ENCODE measurements around the gene COL13A1. TPM values are rescaled to one million over a fixed set of nuclear protein-coding genes. Genes with fewer than 3 reads are reported as not detected.

COL13A1 gene
- total RNA-seq, 4 donors from 2014 or later: 0.19 to 6.9 (median 2.4) TPM

DNA sequence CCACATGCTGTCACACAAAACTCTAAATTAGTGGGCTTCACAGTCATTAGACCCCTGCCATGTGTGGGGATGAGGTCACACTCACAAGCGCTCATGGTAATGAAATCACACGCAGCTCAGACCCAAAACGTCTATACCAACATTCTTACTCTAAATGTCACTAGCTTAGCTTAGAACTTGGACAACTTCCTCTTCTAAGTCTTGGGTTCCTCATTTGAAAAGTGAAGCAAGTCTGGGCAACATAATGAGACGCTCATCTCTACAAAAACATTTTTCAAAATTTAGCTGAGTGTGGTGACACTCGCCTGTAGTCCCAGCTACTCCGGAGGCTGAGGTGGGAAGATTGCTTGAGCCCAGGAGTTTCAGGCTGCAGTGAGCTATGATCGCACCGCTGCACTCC is 158.2 kb downstream of the COL13A1 start:
- Histone ChIP-seq H3K9me3 (no peaks in the 10 kb centered on the region), H3K36me3 (no peaks in the 10 kb centered on the region), H3K27ac (no peak overlapping the region), H3K27me3 (no peaks in the 10 kb centered on the region), H3K4me1 (no peaks in the 10 kb centered on the region), H3K4me3 (no peak overlapping the region)
- TF ChIP-seq CTCF (IDR thresholded peaks at IDR 0.05 in 4 of 5, conservative IDR thresholded peaks at IDR 0.05 in 1 of 5): no peak
- no peak for TF ChIP-seq POLR2A (IDR thresholded peaks at IDR 0.05)
- intact Hi-C loops (cut with DNase I; ENCODE audit: low total_unique reads): no loop called here
- ATAC-seq (no peak), DNase-seq (no peak)
- in situ Hi-C loops (cut with MboI; ENCODE audit: low sequenced_read_pairs in 4 of 4): no loop called here

GRCh38 chr10:69960606-69960987 is 158.9 kb downstream of the COL13A1 start:
- H3K27me3 ChIP-seq: no peaks in the 10 kb centered on the region
- no peak for TF ChIP-seq CTCF (IDR thresholded peaks at IDR 0.05 in 4 of 5, conservative IDR thresholded peaks at IDR 0.05 in 1 of 5)
- TF ChIP-seq POLR2A (IDR thresholded peaks at IDR 0.05): no peak
- H3K36me3 ChIP-seq: no peaks in the 10 kb centered on the region
- no peak overlapping the region for H3K27ac ChIP-seq
- no peak for DNase-seq
- in situ Hi-C loops (cut with MboI; ENCODE audit: low sequenced_read_pairs in 4 of 4) (no loop called here), intact Hi-C loops (cut with DNase I; ENCODE audit: low total_unique reads) (no loop called here)
- H3K9me3 ChIP-seq: no peaks in the 10 kb centered on the region
- no peaks in the 10 kb centered on the region for H3K4me1 ChIP-seq
- ATAC-seq: no peak
- no peak overlapping the region for H3K4me3 ChIP-seq

DNA sequence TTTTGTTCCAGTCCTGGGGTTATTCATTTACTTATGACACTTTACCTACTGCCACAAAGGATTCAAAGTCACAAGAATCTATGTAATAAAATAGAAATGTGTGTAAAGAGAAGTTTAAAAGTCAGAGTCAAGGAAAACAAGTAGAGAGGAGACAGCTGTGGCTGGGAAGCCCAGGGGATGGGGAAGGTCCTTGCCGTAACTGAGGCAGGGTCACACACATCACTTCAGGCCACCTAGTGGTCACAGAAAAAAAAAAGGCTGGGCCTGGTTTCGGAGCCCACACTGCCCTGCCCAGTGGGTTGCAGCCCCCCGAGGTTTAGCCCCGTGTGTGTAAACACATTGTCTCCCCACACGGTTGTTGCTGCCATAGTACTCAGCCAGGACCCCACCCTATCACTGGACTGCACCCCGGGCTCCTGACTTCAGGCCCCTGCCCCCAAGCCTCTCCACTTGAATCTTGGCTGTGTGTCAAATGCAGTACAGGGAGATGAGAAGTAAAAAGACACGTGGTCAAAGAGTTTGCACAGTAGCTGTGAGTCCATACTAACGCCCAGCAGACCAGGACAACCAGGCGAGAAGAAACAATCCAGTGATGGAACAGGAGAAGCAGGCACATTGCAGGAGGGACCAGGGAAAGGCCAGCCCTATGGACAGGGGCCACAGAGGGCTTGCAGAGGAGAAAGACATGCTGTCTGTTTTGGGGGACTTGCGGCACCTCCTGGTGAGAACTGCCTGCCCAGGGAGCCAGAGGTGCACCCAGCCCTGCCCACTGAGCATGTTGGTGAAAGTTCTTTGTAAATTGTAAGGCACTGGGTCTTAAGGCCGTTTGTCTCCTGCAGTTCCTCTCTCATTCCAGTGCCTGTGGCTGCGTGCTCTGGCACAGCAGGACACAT is 159.5 kb downstream of the COL13A1 start:
- no peak overlapping the region for H3K4me3 ChIP-seq
- intact Hi-C loops (cut with DNase I; ENCODE audit: low total_unique reads) (no loop called here), in situ Hi-C loops (cut with MboI; ENCODE audit: low sequenced_read_pairs in 4 of 4) (no loop called here)
- H3K27ac ChIP-seq: no peak overlapping the region
- H3K9me3 ChIP-seq: no peaks in the 10 kb centered on the region
- H3K36me3 ChIP-seq: no peaks in the 10 kb centered on the region
- no peak for TF ChIP-seq POLR2A (IDR thresholded peaks at IDR 0.05)
- TF ChIP-seq CTCF (IDR thresholded peaks at IDR 0.05 in 4 of 5, conservative IDR thresholded peaks at IDR 0.05 in 1 of 5): no peak
- no peaks in the 10 kb centered on the region for H3K27me3 ChIP-seq
- ATAC-seq: no peak
- DNase-seq: no peak
- H3K4me1 ChIP-seq: no peaks in the 10 kb centered on the region

DNA sequence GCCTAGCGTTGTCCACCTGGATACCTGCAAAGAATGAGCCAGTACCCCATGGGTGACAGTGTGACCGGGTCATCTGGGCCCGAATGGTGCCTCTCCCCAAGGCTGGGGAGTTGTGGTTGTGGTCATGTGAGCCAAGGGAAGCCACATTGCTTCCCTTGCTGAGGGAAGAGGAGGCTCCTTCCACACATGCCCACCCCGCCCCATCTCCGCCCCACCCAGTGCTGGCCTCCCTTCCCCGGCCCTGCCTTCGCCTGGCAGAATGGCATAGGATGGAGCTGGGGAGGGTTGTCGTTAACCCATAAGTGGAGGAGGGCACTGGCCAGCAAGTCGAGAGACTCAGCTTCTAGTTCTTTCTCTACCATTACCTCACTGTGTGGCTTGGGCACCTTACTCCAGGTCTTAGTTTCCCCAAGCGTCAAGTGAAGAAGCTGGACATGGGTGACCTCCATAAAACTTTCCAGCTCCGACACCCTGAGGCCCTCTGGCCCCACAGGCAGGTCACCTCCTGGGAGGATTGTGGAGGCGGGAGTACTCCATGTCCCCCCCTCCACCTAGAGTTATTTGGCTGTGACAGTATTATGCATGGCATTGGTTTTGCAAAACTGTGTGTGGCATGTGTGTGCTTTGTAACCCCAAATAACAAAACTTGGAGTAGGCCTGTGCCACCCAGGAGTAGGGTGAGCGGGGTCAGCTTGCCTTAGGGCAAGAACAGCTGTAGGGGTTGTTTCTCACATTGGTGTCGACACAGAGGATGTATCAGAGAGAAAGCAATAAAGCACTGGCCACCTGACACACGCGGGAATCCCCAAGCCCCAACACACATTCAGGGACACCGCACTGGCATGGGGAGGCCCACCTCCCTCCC is 160.4 kb downstream of the COL13A1 start:
- no peaks in the 10 kb centered on the region for H3K27me3 ChIP-seq
- TF ChIP-seq CTCF (IDR thresholded peaks at IDR 0.05 in 4 of 5, conservative IDR thresholded peaks at IDR 0.05 in 1 of 5) (no peak), POLR2A (IDR thresholded peaks at IDR 0.05) (no peak)
- in situ Hi-C loops (cut with MboI; ENCODE audit: low sequenced_read_pairs in 4 of 4) (no loop called here), intact Hi-C loops (cut with DNase I; ENCODE audit: low total_unique reads) (no loop called here)
- H3K4me1 ChIP-seq: no peaks in the 10 kb centered on the region
- H3K36me3 ChIP-seq: no peaks in the 10 kb centered on the region
- ATAC-seq (no peak), DNase-seq (no peak)
- H3K9me3 ChIP-seq: no peaks in the 10 kb centered on the region
- H3K27ac ChIP-seq: no peak overlapping the region
- no peak overlapping the region for H3K4me3 ChIP-seq
